Vagina (tissue), 2 donors: ENCODE results near the gene GAGE12J. TPM values are rescaled to one million over a fixed set of nuclear protein-coding genes. Genes with fewer than 3 reads are reported as not detected.
"Not testable (repeated sequence)": the region's sequence is repeated elsewhere in the genome, so short reads cannot be mapped to it uniquely, and the experiment has no call there.

Experiments
- DNase-seq, 2 donors: peaks; one replicate each; pipeline ENCODE4 v3.0.0-alpha.2; 2017; ENCODE audit errors: extremely low spot score in 2 of 2
- H3K27ac ChIP-seq: fragments of 200-600 bp; sonication (generic); one replicate; pipeline ENCODE4 v1.5.1; 2019
- H3K27me3 ChIP-seq: fragments of 200-600 bp; sonication (generic); one replicate; pipeline ENCODE4 v1.5.1; 2019
- H3K36me3 ChIP-seq, 2 donors: fragments of 200-600 bp; sonication (generic); one replicate each; pipeline ENCODE4 v1.5.1; 2017 to 2019
- H3K4me1 ChIP-seq: fragments of 200-600 bp; sonication (generic); one replicate; pipeline ENCODE4 v1.5.1; 2019
- H3K4me3 ChIP-seq, 2 donors: fragments of 200-600 bp; sonication (generic); 1 replicate in 1 of 2; 2 replicates in 1 of 2; pipeline ENCODE4 v1.5.1; 2016 to 2019
- H3K9me3 ChIP-seq: fragments of 200-600 bp; sonication (generic); one replicate; pipeline ENCODE4 v1.5.1; 2019
- intact Hi-C: fragments of 100-400 bp; cut with DNase I; formaldehyde crosslinking; loops from one replicate; pipeline ENCODE4 v1.15.1; 2023
- total RNA-seq: library from RNA; depleted of rRNA; stranded (reverse); fragments of >200 nt; gene quantifications from one replicate; pipeline ENCODE4 v1.2.3, GENCODE V29; 2016

Gene GAGE12J
- total RNA-seq, 1 donor from 2014 or later = not detected

- H3K36me3 ChIP-seq, DNase-seq, H3K9me3 ChIP-seq, H3K4me3 ChIP-seq, intact Hi-C loops, H3K27ac ChIP-seq, H3K4me1 ChIP-seq, H3K27me3 ChIP-seq: not testable (repeated sequence)
Measured at GRCh38 chrX:49330421-49330820, 8.6 kb downstream of the GAGE12J start.

- H3K4me3 ChIP-seq, H3K9me3 ChIP-seq, H3K36me3 ChIP-seq, intact Hi-C loops, H3K4me1 ChIP-seq, H3K27me3 ChIP-seq, H3K27ac ChIP-seq, DNase-seq: not testable (repeated sequence)
Measured at GRCh38 chrX:49331282-49331681, 9.4 kb downstream of the GAGE12J start, which contains the start of gene GAGE13. Gene GAGE13 (plus strand): TSS chrX:49331582. CDS start chrX:49332738, 1,156 bp downstream.

GRCh38 chrX:49331841-49332240, 10.0 kb downstream of the GAGE12J start:
- intact Hi-C loops, H3K4me3 ChIP-seq, H3K27me3 ChIP-seq, DNase-seq, H3K4me1 ChIP-seq, H3K9me3 ChIP-seq, H3K27ac ChIP-seq, H3K36me3 ChIP-seq: not testable (repeated sequence)

GRCh38 chrX:49341449-49341848, 19.6 kb downstream of the GAGE12J start:
- H3K4me3 ChIP-seq, H3K27me3 ChIP-seq, intact Hi-C loops, H3K4me1 ChIP-seq, H3K36me3 ChIP-seq, H3K27ac ChIP-seq, DNase-seq, H3K9me3 ChIP-seq: not testable (repeated sequence)

- H3K27ac ChIP-seq, DNase-seq, H3K27me3 ChIP-seq, H3K4me3 ChIP-seq, H3K36me3 ChIP-seq, H3K9me3 ChIP-seq, intact Hi-C loops, H3K4me1 ChIP-seq: not testable (repeated sequence)
Measured at GRCh38 chrX:49344496-49345175, 22.8 kb downstream of the GAGE12J start.

GRCh38 chrX:49345402-49345801, 23.6 kb downstream of the GAGE12J start:
- intact Hi-C loops, H3K27me3 ChIP-seq, H3K27ac ChIP-seq, H3K9me3 ChIP-seq, H3K36me3 ChIP-seq, H3K4me1 ChIP-seq, DNase-seq, H3K4me3 ChIP-seq: not testable (repeated sequence)

- H3K36me3 ChIP-seq, intact Hi-C loops, DNase-seq: not testable (repeated sequence)
Measured at GRCh38 chrX:49346150-49346549, 24.3 kb downstream of the GAGE12J start.

More at GRCh38 chrX:49346150-49346549, 24.3 kb downstream of the GAGE12J start:
- not testable (repeated sequence) for H3K4me3 ChIP-seq, H3K27ac ChIP-seq, H3K4me1 ChIP-seq, H3K9me3 ChIP-seq, H3K27me3 ChIP-seq

Other genes with a start within 250 kb of the GAGE12J start
- gene PRAF2, start 248.0 kb upstream of the GAGE12J start, total RNA-seq = 24.1 TPM
- 72.7 TPM for gene WDR45, start 242.2 kb upstream of the GAGE12J start, total RNA-seq
- 17.7 TPM for gene GPKOW, start 198.3 kb upstream of the GAGE12J start, total RNA-seq
- gene MAGIX, start 159.3 kb upstream of the GAGE12J start, total RNA-seq = 2.2 TPM
- 81.3 TPM for gene PLP2, start 150.1 kb upstream of the GAGE12J start, total RNA-seq
- gene PRICKLE3, start 135.7 kb upstream of the GAGE12J start, total RNA-seq = 26.5 TPM
- 11.0 TPM for gene SYP, start 121.8 kb upstream of the GAGE12J start, total RNA-seq
- 0.25 TPM for gene CACNA1F, start 88.7 kb upstream of the GAGE12J start, total RNA-seq
- gene CCDC22, start 86.6 kb upstream of the GAGE12J start, total RNA-seq = 8.8 TPM
- 1.5 TPM for gene FOXP3, start 57.3 kb upstream of the GAGE12J start, total RNA-seq
- 18.9 TPM for gene PPP1R3F, start 52.2 kb upstream of the GAGE12J start, total RNA-seq
- not detected for gene GAGE10, start 18.4 kb upstream of the GAGE12J start, total RNA-seq
- gene GAGE13, start 9.5 kb downstream of the GAGE12J start, total RNA-seq = not detected
- gene GAGE12C, start 210.1 kb downstream of the GAGE12J start, total RNA-seq = not detected
- gene GAGE12D, start 219.7 kb downstream of the GAGE12J start, total RNA-seq = not detected
- not detected for gene GAGE12E, start 229.3 kb downstream of the GAGE12J start, total RNA-seq
- not detected for gene GAGE12F, start 238.8 kb downstream of the GAGE12J start, total RNA-seq
- gene GAGE12G, start 248.4 kb downstream of the GAGE12J start, total RNA-seq = not detected